HG03064 (cell line): Measurements from ENCODE around the gene FOXQ1.
"Not testable (repeated sequence)": the region's sequence is repeated elsewhere in the genome, so short reads cannot be mapped to it uniquely, and the experiment has no call there.

Experiments used
- ATAC-seq: cut with Tn5 transposase; IDR thresholded peaks from one replicate; pipeline ENCODE4 v1.9.1; 2021; ENCODE audit warnings: low read depth; ENCODE audit not compliant: unreplicated experiment

The FOXQ1 gene

DNA sequence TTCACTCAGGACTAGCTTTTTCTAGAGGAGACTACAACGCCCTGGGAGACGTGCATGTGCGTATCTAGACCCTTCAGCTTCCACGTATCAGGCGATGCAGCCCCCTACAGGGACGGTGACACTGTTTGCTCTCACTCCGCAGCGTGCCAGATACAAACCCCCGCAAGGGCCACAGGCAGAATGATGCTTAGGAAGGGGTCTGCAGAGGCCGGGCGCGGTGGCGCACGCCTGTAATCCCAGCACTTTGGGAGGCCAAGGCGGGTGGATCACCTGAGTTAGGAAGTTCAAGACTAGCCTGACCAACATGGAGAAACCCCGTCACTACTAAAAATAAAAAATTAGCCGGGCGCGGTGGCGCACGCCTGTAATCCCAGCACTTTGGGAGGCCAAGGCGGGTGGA is 6.7 kb downstream of the FOXQ1 start:
- not testable (repeated sequence) for ATAC-seq

DNA sequence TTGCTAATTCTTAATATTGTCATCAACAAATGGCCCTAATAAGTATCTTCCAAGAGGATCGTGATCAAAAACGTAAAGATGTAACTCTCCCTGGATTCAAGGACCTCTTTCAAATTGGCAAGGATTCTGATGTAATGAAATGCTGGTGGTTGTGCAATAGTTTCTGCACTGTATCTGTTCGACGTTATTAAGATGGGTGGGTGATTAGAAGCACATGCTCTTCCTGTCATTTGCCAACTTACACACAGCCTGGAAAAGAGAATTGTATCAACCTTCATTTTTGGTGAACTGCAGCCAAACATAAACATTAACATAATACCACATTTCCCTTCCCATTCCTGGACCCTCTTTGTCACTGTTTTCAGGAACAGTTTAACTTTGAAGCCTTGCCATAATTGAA is 9.8 kb downstream of the FOXQ1 start:
- ATAC-seq = no peak

DNA sequence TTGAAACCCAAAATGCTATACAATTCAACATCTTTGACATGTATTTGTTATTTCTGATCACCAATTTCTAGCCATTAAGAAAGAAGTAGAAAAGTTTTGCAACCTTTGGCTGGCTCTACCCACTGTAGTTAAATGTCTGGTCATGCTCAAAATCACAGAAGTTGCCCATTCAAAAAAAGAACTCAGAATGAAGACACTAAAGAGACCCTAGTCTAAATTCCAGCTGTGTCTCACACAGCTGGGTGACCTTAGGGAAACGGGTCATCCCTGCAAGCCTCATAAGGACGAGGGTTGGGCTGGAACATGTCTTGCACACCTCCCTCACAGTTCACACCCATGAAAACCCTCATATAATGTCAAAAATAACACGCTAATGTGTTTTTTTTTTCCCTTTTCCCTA is 10.3 kb downstream of the FOXQ1 start:
- ATAC-seq = no peak

DNA sequence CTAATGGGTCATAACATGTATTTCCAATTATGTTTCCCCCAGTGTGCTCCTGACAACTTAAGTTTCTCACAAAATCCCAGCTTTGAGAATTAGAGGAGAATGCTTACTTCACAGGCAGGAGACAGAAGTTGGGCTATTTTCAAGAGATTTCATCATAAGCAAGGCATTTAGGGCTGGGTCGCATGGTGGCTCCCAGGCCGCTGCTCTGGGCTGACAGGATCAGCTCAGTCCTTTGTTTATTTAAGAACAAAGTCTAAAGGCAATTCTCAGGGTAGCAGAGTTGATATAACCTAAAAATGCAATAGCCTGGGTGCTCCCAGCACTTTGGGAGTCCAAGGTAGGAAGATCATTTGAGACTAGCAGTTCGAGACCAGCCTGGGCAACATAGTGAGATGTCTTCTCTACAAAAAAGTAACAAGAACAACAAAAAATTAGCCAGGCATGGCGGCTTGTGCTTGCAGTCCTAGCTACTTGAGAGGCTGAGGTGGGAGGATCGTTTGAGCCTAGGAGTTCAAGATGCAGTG is 10.9 kb downstream of the FOXQ1 start:
- no peak for ATAC-seq

DNA sequence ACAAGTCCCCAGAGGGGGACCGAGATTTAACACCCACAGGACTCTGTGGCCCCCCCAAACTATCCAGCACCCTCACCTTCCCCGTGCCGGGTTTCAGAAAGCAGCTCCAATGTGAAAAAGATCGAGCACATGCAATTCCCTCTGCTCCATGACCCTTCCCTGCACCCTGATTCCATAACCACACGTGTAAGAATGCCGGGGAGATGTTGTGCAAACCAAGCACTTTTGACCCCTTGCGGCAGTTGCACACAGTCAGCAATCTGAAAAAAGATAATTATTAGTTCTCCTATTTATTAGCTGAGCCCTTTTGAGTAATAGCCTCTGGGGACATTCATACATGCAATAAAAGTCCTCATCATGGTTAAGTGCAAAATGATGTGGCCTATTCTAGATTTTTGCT is 13.0 kb downstream of the FOXQ1 start:
- ATAC-seq = no peak

DNA sequence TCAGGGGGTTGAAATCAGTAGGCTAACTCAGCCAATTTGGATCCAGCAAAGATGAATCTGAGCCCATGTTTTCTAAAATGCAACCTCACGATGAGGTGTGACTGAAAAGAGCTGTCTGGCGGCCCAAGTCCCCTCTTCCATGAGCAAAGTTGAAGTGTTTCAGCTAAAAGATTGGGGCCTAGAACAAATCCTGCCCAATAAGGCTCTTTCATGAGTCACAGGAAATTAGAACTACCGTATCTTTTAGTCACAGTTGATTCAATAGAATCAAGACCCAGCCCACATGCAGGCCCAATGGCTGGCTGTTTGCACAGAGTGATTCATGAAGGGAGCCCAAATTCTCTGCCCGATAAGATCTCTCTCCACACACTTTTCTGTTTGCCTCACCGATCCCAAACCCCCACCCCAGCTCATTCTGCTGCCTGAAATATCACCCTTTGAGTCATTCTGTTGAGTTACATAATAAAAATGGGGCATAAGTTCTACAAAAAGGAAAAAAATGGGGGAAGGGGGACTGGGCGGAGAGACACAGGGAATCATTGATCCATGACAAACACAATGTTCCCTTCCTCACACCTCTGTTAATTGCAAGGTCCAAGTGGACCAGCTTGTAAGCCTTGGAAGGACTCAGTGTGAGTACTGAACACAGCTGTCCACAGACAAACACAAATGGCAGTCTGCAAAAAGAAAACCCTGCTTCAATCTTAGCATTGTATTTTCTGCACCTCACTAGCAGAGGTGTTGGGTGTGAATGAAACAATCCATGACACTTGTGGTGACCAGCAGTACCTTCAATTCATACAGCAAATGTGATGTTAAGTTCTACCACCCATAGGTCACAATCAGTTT is 13.8 kb downstream of the FOXQ1 start:
- no peak for ATAC-seq

DNA sequence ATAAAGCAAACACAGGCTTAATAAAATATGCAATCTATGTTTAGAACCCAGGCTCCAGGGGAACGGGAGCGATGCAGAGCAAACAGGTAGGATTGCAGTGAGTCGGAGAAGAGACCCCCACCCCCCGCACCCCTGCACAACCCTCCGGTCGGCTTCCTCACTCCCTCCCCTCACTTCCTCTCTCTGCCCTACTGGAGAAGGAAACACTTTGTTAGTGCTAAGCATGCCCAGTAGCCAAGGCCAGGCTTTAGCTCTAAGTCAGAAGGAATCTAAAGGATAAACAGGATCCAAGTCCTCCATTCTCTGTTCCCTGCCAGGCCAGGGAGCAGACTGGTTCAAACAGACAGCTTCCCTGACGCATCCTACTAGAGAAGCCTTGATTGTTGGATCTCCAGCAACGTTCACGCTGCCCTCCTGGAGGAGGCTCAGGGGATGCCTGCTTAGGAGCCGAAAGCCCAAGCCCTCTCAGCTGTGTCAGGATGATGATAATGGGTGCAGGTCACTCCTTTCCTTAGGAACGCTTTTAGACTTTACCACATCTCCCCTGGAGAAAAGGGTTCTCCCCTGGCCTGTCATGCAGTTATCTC is 14.7 kb downstream of the FOXQ1 start:
- no peak for ATAC-seq

DNA sequence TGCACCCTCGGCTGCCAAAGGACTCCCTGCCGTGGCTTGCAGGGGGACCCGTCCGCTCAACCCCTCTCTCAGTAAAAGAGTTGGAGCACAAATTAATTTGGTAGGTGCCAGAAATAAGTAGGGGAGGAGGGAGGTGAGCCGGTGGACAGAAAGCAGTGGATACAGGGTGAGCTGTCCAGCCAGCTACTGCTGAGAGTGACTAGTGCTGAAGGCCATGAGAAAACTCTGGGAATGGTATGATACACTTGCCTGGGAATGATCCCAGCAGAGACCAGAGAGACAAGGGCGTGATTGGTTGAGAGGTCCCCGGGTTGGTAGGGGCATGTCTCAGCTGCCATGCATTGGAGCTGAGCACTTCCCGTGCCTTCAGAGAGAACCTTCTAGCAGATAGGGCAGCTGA is 15.7 kb downstream of the FOXQ1 start:
- no peak for ATAC-seq

DNA sequence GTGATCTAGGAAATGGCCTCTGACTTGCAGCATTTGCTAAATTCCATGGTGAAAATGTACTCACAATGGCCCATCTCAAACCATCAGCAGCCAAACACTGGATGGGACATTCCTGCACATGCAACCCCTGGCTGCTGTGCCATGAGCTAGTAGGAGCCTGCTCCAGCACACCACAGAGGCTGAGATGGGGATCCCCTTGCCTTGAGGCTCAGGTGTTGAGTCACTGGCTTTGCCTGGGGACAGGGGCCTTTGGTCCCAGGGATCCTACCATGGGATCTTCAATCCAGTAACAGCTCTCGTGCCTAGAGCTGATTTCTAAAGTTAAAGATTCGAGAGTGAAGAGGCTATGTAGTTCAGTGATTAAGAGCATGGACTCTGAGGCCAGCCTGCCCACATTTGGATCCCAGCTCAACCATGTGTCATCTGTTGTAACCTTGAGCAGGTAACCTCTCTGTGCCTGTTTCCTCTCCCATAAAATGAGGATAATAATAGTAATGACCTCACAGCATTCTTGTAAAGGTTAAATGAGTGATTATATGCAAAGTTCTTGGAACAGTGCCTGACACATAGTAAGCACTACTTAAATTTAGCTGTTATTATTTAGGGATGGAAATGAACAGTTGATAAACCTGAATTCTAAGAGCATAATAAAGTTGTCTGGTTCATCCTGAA is 16.4 kb downstream of the FOXQ1 start:
- ATAC-seq = no peak

DNA sequence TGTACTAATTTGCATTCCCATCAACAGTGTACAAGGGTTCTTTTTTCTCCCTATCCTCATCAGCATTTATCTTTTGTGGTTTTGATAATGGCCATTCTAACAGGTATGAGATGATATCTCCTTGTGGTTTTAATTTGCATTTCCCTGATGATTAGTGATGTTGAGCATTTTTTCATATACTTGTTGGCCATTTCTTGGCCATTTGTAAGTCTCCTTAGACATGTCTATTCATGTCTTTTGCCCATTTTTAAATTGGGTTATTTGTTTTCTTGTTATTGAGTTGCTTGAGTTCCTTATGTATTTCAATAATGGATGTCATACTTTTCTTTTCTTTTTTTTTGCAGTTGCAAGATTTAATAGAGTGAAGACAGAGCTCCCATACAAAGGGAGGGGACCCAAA is 17.8 kb downstream of the FOXQ1 start:
- no peak for ATAC-seq

DNA sequence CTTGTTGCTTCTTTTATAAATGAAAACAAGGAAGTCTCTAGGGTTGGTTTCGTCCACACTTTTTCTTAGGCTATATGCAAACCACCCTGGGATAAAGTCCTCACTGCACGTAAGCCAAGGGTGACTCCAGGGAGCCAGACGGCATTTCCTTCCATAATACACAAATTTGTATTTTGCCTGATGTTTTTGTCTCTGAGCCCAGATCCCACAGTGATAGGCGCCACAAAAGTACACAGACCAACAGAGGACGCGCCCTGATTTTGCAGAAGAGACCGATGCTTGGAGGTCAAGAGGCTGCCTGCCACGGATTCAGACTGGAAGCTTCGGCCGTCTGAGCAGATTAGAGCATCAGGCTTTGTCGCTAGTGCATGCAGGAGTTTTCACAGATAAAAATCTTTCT is 22.8 kb downstream of the FOXQ1 start:
- no peak for ATAC-seq

DNA sequence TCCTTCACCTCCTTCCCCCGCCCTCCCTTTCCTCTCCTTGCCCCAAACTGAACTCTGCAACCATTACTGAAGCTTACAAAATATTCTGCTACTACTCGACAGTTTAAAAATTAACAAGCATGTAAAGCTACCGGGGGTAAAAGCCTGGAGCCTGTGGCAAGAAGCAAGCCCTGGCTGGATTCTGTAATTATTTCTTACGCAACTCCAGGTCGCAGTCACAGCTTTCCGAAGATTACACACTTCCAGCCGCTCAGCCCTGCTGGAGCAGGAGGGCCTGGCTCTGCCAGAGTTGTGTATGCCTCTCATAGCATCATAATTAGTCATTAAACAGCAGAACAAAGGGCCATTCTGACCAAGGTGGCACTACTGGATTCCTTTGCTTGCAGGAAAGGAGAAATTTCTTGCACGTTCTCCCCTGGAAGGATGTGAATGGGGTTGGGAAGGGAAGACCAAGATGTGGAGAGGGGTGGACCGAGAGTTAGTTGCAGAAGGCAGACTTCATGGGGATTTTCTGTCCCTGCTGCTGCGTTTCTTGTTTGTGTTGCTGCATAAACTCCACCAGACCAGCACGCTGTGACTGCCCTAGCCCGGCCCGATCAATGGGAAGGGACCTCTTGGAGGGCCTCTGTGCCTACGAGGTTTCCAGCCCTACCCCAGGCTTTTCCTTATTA is 23.6 kb downstream of the FOXQ1 start:
- no peak for ATAC-seq

DNA sequence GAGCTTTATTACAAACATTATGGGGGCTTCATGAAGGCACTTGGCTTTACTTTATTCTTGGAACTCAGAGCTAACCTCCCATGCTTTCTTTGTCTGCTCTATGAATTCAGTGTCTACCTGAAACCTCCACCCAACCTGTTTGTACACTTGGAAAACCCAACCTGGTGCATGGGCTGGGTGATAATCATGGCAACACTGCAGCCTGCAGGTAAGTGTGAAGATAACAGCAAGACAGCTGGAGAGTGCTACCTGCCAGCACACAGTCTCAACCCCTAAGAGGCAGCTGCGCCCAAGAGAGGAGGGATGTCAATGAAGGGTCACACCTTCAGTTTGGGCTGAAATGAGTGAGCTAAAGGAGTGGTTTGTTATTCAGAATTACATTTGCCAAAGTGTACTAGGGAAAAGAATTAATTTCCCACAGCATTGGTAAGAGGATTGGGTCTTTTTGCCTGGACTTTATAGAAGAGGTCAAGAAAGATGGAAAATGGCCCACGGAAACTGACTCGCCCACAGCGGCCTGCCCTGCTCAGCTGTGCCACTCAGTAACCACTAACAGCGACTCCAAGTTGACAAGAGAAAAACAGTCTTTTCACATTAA is 24.4 kb downstream of the FOXQ1 start:
- no peak for ATAC-seq

DNA sequence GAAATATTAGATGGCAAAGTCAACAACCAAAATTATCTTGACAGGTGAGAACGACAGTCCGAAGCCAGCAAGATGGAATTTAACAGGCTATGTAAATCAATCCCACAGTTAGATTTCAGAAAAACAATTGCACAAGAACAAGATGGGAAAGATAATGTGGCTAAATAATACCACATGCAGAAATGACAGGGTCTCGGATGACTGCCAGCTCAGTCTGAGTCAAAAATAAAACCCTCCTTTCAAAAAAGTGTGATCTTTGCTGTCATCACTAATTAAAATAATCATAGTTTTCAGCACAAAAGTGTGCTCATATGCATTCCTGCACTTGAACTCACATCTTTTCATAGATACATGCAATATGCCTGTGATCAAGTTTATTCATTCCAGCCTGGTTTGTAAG is 25.9 kb downstream of the FOXQ1 start:
- no peak for ATAC-seq

DNA sequence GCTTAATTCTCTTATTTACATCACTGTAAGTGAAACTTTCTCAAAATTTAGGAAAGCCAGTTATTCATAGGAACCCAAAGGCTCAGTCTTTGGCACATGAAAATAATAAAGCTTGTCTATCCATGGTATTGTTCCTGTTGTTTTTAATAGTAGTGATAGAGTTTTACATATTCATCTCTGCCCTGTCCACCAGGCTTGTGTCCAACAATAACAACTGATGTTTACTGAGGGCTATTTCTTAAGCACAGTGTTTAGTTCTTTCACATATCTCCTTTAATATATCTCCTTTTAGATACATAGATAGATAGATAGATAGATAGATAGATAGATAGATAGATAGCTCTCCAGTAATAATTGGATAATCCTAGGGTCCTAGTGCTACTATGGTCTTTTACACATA is 34.2 kb downstream of the FOXQ1 start:
- ATAC-seq = no peak

DNA sequence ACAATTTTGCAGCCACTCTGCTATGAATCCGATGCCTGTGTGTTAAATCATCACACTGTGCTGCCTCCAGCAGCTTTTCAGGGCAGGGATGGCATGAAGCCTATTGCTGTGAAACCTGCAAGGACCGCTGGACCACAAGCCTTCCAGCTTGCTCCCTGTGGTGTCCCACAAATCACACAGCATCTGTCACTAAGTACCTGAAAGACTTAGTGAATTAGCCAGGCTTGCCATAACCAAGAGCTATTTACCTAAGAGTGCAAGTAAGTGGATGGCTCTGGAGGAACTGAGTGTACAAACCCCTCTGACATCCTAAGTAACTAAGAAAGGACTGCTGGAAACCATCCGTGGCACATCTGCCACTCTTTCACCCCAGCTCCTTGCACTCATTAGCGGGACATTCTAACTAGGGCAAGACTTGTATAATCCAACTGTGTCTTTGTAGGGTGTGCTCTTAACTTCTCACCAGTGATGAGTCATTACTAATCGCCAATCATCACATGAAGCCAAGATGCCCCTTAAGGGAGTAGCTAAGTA is 34.7 kb downstream of the FOXQ1 start:
- no peak for ATAC-seq

DNA sequence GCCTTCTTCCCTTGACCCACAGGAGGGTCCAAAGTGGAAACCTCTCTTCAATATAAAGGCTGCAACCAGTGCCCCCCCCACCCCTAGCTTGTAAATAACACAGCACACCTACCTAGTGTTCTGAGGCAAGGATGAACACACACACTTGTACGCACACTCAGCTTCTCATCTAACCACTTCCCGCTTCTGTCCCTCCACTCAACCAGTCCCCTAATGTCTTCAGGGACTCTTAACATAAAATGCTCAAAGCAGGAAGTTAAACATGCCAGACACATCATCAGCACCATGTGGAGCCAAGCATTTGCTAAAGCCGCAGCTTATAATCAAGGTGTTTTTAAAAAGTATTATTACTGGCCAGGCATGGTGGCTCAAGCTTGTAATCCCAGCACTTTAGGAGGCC is 35.3 kb downstream of the FOXQ1 start:
- no peak for ATAC-seq

DNA sequence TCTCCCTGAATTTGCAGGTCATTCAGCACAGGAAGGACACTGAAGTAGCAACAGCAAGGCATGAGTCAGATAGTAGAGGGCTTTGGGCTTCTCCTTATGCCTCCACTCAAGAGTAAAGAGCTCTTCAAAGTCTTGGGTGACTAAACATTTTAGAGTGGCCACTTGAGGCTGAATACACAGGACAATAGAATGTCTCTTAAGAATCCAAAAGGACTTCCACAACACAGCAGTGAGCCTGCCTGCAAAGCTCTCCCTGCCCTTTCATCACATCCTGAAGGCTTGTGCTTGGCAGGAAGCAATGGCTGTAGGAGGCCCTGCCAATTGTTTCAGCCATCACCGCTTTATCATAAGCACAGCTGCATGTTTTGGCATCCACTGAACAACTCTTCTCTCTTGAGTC is 36.8 kb downstream of the FOXQ1 start:
- no peak for ATAC-seq

DNA sequence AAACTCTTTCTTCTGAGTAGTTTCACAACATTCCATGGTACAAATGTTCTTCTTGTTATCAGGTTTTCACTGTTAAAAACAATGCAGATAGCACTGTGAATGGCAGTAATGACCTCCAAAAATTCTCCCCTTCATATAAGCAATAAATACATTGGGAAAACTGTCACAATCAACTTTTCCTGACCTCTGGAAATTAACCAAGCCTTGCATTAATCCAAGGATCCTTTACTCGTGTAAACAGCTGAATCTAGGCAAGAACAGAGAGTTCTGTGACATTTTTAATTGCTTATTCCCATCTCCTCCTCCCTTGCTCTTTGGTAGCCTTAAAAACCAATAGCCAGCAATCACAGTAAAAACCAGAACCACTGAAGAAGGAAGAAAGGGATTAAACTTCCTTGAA is 37.8 kb downstream of the FOXQ1 start:
- ATAC-seq = no peak

DNA sequence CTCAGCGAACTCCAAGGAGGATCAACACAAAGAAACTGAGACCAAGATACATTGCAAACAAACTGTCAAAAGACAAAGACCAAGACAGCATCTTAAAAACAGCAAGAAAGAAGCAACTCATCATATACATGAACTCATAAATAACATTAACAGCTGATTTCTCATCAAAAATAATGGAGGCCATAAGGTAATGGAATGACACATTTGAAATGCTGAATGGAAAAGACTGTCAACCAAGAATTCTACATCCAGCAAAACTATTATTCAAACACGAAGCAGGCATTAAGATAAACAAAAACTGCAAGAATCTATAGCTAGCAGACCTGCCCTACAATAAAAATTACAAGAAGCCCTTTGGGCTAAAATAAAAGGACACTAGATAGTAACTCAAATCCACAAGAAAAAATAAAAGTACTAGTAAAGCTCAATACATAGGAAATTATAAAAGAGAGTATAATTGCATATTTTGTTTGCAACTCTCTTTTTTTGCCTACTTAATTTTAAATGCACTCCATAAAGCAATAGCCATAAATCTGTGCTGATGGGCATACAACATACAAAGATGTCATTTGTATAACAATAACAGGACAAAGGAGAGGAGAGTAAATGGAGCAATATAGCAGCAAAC is 39.6 kb downstream of the FOXQ1 start:
- ATAC-seq = no peak
